ENCODE data around the gene DNAJB4.

The DNAJB4 gene

DNA sequence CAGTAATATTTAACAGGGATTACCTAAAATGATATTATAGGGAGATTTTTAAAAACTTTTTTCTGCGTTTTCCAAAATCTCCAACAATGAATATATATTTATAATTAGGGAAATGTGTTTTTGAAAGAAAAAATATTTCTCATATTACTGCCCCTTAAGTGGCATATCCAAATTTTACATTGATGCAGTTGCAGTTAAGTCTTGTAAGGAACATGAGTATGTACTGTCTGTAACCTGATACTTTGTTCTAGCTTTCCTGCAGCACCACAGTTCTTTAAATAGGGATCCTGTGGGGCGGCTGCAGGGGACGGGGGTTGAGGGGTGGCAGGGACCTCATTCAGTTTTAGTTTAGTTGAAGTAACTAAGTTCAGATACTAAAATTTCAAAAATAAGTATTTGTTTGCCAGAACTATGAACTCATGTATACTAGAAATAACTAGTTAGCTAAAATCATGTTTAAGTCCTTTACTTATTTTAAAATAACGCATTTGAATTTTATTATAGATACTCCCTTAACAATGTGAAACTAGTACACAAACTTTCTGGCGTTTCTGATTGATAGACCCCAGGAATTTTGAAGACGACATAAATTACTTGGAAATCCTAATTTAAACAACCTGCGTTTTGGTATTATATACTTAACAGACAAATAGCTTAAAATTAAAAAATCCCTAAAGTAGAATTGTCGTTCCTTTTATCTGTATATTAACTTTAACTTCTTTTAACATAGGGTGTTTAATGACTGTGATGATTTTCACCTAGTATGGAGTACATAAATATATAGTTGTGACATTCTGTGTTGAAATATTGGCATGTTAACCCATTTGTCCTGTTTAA lies 639 bp upstream of the DNAJB4 start:
- TF ChIP-seq, protein P1, sequence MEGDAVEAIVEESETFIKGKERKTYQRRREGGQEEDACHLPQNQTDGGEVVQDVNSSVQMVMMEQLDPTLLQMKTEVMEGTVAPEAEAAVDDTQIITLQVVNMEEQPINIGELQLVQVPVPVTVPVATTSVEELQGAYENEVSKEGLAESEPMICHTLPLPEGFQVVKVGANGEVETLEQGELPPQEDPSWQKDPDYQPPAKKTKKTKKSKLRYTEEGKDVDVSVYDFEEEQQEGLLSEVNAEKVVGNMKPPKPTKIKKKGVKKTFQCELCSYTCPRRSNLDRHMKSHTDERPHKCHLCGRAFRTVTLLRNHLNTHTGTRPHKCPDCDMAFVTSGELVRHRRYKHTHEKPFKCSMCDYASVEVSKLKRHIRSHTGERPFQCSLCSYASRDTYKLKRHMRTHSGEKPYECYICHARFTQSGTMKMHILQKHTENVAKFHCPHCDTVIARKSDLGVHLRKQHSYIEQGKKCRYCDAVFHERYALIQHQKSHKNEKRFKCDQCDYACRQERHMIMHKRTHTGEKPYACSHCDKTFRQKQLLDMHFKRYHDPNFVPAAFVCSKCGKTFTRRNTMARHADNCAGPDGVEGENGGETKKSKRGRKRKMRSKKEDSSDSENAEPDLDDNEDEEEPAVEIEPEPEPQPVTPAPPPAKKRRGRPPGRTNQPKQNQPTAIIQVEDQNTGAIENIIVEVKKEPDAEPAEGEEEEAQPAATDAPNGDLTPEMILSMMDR (IDR thresholded peaks at IDR 0.05; ENCODE audit: low read depth, low read length, missing control alignments), result no peak
- peak overlapping the region; percentile 51 for H3K4me3 ChIP-seq (replicated peaks; ENCODE audit: low read depth, low read length)
- peak; percentile 59 for DNase-seq (ENCODE audit: extremely low read depth, low read depth)

DNA sequence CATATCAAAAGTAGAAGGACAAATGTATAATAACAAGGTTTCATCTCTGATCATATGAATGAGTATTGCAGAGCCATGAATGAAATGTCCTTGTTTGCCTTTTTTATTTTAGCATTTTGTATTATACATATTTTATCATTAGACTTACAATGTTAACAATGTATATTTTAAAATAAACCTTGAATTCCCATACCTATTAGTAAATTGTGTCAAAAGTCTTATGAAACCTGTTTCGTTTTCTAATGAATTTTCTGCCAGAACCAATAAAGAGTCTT lies 646 bp downstream of the DNAJB4 start:
- TF ChIP-seq, protein P1 (IDR thresholded peaks at IDR 0.05; ENCODE audit: low read depth, low read length, missing control alignments), result no peak
- H3K4me3 ChIP-seq (replicated peaks; ENCODE audit: low read depth, low read length), result peak overlapping the region; percentile 51
- DNase-seq (ENCODE audit: extremely low read depth, low read depth), result no peak

DNA sequence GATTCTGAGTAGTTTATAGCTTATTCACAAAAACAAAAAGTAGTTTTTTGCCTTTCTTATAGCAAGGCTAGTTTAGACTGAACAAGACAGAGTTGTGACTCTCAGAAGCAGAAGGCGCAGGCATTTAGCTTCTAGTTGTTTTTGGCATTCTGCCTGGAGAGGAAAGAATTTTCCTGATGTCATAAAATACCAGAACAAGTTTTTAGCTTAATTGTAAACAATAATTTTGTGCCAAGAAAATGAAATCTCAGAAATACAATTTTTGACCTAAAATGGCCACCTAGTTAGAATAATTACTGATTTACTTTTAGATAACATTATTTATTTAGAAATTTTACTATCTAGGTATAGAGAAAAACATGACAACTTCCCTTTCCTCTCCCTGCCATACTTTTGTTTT lies 1.0 kb downstream of the DNAJB4 start:
- peak; percentile 70 for DNase-seq (ENCODE audit: extremely low read depth, low read depth)
- peak overlapping the region; percentile 51 for H3K4me3 ChIP-seq (replicated peaks; ENCODE audit: low read depth, low read length)
- TF ChIP-seq, protein P1 (IDR thresholded peaks at IDR 0.05; ENCODE audit: low read depth, low read length, missing control alignments), result no peak

DNA sequence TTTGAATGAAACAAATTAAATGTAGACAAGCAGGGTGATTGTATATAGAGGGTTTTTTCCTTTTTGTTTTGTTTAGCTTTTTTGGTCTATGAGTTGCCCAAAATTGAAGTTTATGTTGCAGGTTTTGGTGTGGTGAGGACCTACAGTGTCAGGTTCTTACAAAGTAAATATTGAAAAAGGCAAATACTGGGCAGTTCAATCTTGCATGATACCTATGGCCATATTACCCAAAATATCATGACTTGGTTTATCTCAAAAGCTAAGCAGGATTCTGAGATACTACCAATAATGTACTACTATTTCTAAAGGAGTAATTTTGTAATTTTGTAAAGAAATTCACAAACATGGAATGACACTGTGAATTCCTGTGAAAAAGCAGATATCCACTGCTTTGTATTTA lies 1.8 kb downstream of the DNAJB4 start:
- H3K4me3 ChIP-seq (replicated peaks; ENCODE audit: low read depth, low read length), result peak overlapping the region; percentile 51
- DNase-seq (ENCODE audit: extremely low read depth, low read depth), result no peak
- TF ChIP-seq, protein P1 (IDR thresholded peaks at IDR 0.05; ENCODE audit: low read depth, low read length, missing control alignments), result no peak

DNA sequence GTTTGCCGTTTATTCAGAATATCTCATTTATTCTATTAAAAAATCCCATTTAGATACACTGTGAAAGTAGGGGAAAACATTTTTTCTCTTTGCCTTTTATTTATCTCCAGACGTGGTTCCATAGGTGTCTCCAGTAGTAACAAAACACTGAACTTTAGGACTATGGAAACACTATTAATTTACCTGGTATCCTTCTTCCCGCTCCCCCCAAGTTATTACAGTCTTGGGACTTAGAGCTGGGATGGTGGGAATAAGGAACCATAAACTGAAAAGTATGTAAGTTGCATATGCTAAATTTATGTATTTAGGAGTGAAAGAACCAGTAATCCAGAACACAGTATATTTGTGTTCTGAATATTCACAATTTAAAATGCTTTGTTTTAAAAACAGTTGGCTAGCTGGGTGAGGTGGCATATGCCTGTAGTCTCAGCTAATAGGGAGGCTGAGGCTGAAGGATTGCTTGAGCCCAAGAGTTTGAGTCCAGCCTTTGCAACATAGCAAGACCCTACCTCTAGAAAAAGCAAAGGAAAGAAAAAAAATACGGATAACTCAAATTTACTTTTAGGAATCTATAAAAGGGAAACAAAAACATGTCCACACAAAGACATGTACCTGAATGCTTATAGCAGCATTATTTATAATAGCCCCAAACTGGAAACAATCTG lies 3.1 kb downstream of the DNAJB4 start:
- peak overlapping the region; percentile 11 for H3K4me3 ChIP-seq (replicated peaks; ENCODE audit: low read depth, low read length)
- no peak for DNase-seq (ENCODE audit: extremely low read depth, low read depth)
- TF ChIP-seq, protein P1 (IDR thresholded peaks at IDR 0.05; ENCODE audit: low read depth, low read length, missing control alignments), result no peak

DNA sequence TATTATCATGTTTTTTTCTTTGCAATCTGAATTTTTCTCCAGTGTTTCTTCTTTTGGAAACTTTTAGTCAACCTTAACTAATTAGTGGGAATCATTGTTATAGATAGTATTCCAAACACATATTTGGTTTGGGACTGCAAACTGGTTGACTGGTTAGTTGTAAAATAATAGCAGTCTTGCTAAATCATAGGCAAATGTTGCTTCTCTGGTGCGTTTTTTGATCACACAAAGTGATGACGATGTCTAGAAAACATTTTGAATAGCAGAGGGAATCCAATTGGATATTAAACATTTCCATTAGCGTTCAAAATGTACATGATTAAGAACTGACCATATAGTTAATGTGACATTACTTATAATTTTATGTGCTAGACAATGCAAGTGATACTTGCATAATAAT lies 4.5 kb downstream of the DNAJB4 start:
- no peak for DNase-seq (ENCODE audit: extremely low read depth, low read depth)
- TF ChIP-seq, protein P1 (IDR thresholded peaks at IDR 0.05; ENCODE audit: low read depth, low read length, missing control alignments), result no peak
- no peak overlapping the region for H3K4me3 ChIP-seq (replicated peaks; ENCODE audit: low read depth, low read length)
